GM18868 (cell line): ENCODE data around the gene TMEM94.
"Not testable (repeated sequence)": the region's sequence is repeated elsewhere in the genome, so short reads cannot be mapped to it uniquely, and the experiment has no call there.

Experiments used
- ATAC-seq: cut with Tn5 transposase; IDR thresholded peaks from one replicate; pipeline ENCODE4 v1.9.1; 2021; ENCODE audit warnings: mild to moderate bottlenecking, moderate library complexity; ENCODE audit not compliant: unreplicated experiment

The TMEM94 gene

DNA sequence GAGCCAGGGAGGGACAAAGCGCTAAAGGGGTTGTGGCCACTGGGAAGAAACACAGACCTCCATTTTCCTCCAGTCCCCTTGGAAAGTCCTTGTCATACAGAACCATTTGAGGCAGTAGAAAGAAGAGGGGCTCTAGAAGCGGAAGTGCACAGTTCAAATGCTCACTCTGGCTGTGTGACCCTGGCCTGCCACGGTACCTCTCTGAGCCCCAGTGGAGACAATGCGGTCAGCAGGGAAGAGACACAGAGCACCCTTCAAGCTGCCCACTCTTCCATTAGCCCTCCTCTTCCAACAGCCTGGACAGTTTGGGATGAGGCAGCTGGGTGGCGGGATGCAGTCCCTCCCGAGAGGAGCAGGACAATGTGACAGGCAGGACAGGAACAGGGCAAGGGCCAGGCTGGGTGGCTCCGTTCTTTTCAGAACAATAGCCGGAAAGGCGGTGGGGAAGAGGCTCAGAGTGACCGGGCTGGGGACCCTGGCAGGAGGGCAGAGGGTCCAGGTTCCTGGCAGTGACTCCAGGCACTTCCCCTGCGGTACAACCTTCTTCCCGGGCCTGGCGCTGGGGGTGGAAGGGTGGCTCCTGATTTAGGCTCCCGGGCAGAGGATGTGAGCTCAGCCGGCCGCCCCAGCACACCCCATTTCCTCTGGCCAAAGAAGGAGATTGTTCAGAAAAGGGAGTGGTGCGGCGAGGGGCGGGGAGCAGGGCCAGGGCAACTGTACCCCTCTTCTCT is 53.3 kb downstream of the TMEM94 start:
- no peak for ATAC-seq

DNA sequence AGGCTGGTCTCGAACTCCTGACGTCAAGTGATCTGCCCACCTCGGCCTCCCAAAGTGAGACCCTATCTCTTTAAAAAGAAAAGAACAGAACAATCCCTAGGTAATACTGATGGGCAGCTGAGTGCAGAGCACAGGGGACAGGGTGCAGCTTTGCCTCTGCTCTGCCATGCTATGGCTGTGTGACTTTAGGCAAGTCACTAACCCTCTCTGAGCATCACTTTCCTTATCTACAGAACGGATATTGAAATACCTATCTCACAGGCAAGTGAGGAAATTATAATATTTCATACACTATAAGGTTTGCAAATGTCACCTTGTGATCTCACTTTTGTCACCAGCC is 54.8 kb downstream of the TMEM94 start:
- ATAC-seq, result no peak

GRCh38 chr17:75511610-75512575 is 55.5 kb downstream of the TMEM94 start:
- ATAC-seq, result no peak

GRCh38 chr17:75512926-75513640 is 56.6 kb downstream of the TMEM94 start:
- no peak for ATAC-seq

GRCh38 chr17:75513641-75514000 is 57.2 kb downstream of the TMEM94 start:
- no peak for ATAC-seq

GRCh38 chr17:75514299-75514918 is 58.0 kb downstream of the TMEM94 start:
- no peak for ATAC-seq

DNA sequence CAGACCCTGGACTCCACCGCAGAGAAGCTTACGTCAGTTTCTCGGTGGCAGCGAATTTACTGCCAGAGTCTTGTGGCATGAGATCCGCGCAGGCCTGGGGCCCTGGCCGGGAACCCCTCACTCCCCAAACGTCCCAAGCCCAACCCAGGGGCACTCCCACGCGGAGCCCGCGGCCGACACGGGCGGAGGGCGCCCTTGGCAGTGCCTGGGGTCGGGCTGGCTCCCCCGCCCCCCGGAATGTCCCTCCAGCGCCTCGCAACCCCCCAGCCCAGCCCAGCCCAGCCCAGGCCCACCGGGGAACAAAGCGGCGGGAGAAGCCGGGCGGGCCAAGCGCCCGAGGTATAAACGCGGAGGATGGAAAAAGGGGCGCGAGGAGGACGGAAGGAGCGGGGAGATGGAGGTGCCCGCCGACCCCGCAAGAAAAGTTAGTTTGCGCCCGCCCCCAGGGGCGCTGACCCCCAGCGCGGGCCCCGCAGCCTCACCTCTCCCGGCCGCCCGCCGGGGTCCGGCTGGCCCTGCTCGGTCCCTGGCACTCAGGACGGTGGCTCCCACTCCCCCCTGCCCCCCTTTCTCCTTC is 58.6 kb downstream of the TMEM94 start:
- ATAC-seq, result no peak

- peak; percentile 34 for ATAC-seq
Observed at GRCh38 chr17:75515496-75516254, 59.2 kb downstream of the TMEM94 start, which contains the start of gene CASKIN2. Gene CASKIN2, minus strand, starts transcription at chr17:75515537. Its CDS starts 1,733 bp downstream, at chr17:75513804.

DNA sequence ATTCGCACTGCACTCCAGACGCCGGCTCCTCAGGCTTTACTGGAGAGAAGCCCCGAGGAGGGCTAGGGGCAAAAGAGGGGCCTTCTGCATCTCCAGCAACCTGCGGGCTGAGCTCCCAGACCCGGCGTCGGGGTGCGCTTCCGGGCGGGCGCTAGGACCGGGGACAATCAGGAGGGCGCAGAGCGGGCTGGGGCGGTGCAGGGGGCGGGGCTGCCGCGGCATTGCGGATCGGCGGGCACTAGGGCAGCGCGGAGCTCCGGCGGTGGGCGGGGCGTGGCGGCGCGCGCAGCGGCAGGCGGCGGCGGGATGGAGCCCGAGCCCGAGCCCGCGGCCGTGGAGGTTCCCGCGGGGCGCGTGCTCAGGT is 59.8 kb downstream of the TMEM94 start, which contains the start of gene TSEN54:
Gene TSEN54, plus strand, starts transcription at position 274 of the 364 bp plus-strand sequence. Its CDS starts 33 bp downstream, at position 307.
- peak; percentile 69 for ATAC-seq

GRCh38 chr17:75516619-75517296 is 60.3 kb downstream of the TMEM94 start:
- ATAC-seq, result peak; percentile 20

DNA sequence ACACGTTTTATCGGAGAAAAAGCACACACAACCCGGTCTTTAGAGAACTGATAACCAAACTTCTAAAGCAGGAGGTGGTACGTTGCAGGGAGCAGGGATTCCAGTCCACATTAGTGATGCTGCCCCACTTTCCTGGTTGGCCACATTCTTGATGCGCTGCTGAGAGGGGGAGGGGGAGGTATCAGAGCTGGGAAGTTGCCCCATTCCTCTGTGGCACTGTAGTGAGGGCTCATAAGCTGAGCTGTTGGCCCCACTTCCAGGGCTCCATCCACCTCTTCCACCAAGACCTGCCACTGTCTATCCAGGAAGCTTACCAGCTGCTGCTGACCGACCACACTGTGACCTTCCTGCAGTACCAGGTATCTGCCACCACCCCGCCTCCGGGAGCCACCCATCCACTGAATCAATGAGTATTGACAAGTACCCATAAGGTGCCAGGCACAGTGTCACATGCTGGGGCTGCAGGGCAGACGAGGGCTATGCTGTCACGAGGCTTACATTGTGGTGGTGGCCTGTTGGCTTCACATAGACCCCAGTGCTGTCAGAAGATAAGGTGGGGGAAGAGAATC is 60.9 kb downstream of the TMEM94 start:
- ATAC-seq, result no peak

GRCh38 chr17:75518201-75518600 is 61.8 kb downstream of the TMEM94 start:
- no peak for ATAC-seq

GRCh38 chr17:75518983-75519537 is 62.6 kb downstream of the TMEM94 start:
- no peak for ATAC-seq

GRCh38 chr17:75520413-75520812 is 64.0 kb downstream of the TMEM94 start:
- not testable (repeated sequence) for ATAC-seq

- no peak for ATAC-seq
Observed at GRCh38 chr17:75521290-75521689, 64.9 kb downstream of the TMEM94 start.

DNA sequence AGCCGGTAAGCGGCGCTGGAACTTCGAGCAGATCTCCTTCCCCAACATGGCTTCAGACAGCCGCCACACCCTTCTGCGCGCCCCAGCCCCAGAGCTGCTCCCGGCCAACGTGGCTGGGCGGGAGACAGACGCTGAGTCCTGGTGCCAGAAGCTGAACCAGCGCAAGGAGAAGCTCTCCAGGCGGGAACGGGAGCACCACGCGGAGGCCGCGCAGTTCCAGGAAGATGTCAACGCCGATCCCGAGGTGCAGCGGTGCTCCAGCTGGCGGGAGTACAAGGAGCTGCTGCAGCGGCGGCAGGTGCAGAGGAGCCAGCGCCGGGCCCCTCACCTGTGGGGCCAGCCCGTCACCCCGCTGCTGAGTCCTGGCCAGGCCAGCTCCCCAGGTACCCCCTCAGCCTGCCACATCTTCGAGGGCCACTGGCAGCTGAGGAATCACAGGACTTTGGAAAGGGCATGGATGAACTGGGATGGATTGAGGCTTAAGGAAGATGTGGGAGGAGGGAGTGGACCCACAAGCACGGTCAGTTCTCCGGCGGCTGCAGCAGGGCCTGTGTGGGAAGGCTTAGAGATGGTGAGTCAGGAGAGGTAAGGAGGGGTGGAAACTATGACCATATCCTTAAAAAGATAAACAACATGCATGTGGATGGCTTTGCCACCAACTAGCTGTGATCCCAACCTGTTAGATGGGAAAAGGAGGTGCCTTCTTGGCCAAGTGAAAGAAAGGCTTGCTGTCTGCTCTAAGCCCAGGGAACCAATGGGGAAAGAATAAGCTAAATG is 65.7 kb downstream of the TMEM94 start:
- no peak for ATAC-seq

DNA sequence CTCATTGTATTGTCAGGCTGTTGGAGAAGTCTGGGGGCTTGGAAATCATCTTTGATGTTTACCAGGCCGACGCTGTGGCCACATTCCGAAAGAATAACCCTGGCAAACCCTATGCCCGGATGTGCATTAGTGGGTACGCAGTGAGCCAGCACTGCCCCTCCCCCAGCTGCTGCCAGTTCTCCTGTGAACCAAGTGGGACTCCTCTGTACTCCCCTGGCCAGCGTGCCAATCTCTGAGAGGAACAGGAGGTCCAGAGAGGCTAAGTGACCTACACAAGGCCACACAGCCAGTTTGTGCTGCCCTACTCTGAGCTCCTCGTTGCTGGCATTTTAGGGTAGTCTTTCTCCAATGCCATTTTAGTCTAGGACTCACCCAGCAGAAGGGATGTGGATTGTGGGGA is 67.2 kb downstream of the TMEM94 start:
- ATAC-seq, result no peak
